ENCODE data around the gene HEYL. TPM values are rescaled to one million over a fixed set of nuclear protein-coding genes. Genes with fewer than 3 reads are reported as not detected.

HEYL gene
- polyA plus RNA-seq, 1 of the 3 experiments (the other 2 are of a cell fraction), result not detected

DNA sequence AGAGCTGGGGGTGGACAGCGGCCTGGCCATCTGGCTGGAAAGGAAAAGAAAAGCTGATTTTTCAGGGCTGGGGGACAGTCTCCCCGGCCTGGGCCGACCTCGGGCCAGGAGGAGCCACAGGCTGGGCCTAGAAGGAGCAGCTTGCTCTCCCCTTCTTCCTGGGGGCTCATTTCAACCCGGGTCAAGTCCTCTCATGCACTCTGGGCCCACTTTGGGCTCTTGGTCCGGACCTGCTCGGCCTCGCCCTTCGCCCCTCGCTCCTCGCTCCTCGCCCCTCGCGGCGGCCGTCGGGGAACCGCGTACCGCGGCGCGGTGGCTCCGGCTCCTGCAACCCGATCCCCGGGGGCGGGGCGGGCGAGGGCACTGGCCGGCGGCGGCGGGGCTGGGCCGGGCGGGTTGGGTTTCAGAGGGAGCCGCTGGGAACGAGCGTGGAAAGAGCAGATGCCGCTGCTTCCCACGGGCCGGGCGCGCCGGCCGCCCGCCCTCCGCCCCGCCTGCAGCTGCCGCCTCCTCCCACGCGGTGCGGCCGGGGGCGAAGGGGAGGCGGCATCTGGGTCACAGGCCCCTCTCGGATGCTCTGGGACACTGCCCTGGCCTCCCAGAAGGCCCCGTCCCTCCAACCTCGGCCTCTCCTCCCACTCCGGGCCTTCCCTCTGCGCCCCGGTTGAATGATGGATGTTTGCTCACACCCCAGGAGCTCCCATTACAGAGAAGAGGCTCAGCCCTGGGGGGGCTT, 6.6 kb downstream of the HEYL start:
- WGBS (ENCODE audit: low lambda C conversion rate), result 64% methylated on average over 6 of the region's 61 CpGs
- Histone ChIP-seq H3K27me3 (ENCODE audit: insufficient read depth) (no peaks in the 10 kb centered on the region; the same call in 1 of the 2 replicates), H3K27ac (ENCODE audit: low read depth in 2 of 2, low read length in 1 of 2) (peak overlapping the region in 1 of 2 experiments; percentile 55; a peak in 2 of 4 replicates), H3K4me2 (no peak overlapping the region), H3K9me3 (no peaks in the 10 kb centered on the region), H2AFZ (ENCODE audit: low read depth) (no peak overlapping the region), H3K79me2 (ENCODE audit: insufficient read depth) (no peaks in the 10 kb centered on the region), H3K9ac (no peak overlapping the region), H3K9me2 (no peaks in the 10 kb centered on the region), H3K36me3 (replicated peaks in 1 of 2; ENCODE audit: control insufficient read depth in 1 of 2, insufficient read depth in 2 of 2, low read length in 1 of 2) (no peaks in the 10 kb centered on the region), H3K4me3 (ENCODE audit: low read depth in 2 of 2, low read length in 1 of 2) (no peak overlapping the region), H3F3A (replicated peaks; ENCODE audit: insufficient read depth) (no peaks in the 10 kb centered on the region), H3K4me1 (ENCODE audit: control insufficient read depth in 1 of 2, insufficient read depth in 2 of 2, low read depth in 1 of 2, low read length in 1 of 2) (peaks cover 0 to 24% of the 10 kb centered on the region in 2 experiments; a peak in 2 of 4 replicates), H4K20me1 (ENCODE audit: insufficient read depth) (no peaks in the 10 kb centered on the region)
- ChIA-PET POLR2A (interaction anchor here (1.3 kb wide), 1 partner anchor 23 kb away, joined by 4 read pairs; no protein-coding TSS in a partner anchor), CTCF (interaction anchor here (0.7 to 3.4 kb wide), 7 partner anchors 10 to 26 kb away, joined by 3 to 17 read pairs (median 4); no protein-coding TSS in a partner anchor)
- TF ChIP-seq SIN3A (IDR thresholded peaks at IDR 0.05; ENCODE audit: borderline replicate concordance, low read depth, low read length) (no peak), MXI1 (IDR thresholded peaks at IDR 0.05; ENCODE audit: low read depth, low read length) (no peak), CHD2 (IDR thresholded peaks at IDR 0.05; ENCODE audit: low read length, partially characterized antibody) (no peak), RXRA (IDR thresholded peaks at IDR 0.05; ENCODE audit: borderline replicate concordance, low read depth) (no peak), EP300 (IDR thresholded peaks at IDR 0.05; ENCODE audit: borderline replicate concordance in 1 of 2, low read depth in 1 of 2, low read length in 1 of 2) (no peak), RFX5 (IDR thresholded peaks at IDR 0.05; ENCODE audit: low read length) (no peak), RCOR1 (IDR thresholded peaks at IDR 0.05; ENCODE audit: low read length) (no peak), YY1 (IDR thresholded peaks at IDR 0.05; ENCODE audit: low read depth) (no peak), TAF1 (IDR thresholded peaks at IDR 0.05; ENCODE audit: borderline replicate concordance, low read depth, low read length) (no peak), MEF2A (IDR thresholded peaks at IDR 0.05; ENCODE audit: borderline replicate concordance, low read depth) (no peak)
- TF ChIP-seq, protein P1, sequence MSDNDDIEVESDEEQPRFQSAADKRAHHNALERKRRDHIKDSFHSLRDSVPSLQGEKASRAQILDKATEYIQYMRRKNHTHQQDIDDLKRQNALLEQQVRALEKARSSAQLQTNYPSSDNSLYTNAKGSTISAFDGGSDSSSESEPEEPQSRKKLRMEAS (IDR thresholded peaks at IDR 0.05; ENCODE audit: low read depth), result no peak
- TF ChIP-seq, protein P2, sequence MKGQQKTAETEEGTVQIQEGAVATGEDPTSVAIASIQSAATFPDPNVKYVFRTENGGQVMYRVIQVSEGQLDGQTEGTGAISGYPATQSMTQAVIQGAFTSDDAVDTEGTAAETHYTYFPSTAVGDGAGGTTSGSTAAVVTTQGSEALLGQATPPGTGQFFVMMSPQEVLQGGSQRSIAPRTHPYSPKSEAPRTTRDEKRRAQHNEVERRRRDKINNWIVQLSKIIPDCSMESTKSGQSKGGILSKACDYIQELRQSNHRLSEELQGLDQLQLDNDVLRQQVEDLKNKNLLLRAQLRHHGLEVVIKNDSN (IDR thresholded peaks at IDR 0.05; ENCODE audit: borderline replicate concordance, low read depth), result no peak
- TF ChIP-seq, protein P3, sequence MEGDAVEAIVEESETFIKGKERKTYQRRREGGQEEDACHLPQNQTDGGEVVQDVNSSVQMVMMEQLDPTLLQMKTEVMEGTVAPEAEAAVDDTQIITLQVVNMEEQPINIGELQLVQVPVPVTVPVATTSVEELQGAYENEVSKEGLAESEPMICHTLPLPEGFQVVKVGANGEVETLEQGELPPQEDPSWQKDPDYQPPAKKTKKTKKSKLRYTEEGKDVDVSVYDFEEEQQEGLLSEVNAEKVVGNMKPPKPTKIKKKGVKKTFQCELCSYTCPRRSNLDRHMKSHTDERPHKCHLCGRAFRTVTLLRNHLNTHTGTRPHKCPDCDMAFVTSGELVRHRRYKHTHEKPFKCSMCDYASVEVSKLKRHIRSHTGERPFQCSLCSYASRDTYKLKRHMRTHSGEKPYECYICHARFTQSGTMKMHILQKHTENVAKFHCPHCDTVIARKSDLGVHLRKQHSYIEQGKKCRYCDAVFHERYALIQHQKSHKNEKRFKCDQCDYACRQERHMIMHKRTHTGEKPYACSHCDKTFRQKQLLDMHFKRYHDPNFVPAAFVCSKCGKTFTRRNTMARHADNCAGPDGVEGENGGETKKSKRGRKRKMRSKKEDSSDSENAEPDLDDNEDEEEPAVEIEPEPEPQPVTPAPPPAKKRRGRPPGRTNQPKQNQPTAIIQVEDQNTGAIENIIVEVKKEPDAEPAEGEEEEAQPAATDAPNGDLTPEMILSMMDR (IDR thresholded peaks at IDR 0.05), result no peak
- TF ChIP-seq, protein P4, sequence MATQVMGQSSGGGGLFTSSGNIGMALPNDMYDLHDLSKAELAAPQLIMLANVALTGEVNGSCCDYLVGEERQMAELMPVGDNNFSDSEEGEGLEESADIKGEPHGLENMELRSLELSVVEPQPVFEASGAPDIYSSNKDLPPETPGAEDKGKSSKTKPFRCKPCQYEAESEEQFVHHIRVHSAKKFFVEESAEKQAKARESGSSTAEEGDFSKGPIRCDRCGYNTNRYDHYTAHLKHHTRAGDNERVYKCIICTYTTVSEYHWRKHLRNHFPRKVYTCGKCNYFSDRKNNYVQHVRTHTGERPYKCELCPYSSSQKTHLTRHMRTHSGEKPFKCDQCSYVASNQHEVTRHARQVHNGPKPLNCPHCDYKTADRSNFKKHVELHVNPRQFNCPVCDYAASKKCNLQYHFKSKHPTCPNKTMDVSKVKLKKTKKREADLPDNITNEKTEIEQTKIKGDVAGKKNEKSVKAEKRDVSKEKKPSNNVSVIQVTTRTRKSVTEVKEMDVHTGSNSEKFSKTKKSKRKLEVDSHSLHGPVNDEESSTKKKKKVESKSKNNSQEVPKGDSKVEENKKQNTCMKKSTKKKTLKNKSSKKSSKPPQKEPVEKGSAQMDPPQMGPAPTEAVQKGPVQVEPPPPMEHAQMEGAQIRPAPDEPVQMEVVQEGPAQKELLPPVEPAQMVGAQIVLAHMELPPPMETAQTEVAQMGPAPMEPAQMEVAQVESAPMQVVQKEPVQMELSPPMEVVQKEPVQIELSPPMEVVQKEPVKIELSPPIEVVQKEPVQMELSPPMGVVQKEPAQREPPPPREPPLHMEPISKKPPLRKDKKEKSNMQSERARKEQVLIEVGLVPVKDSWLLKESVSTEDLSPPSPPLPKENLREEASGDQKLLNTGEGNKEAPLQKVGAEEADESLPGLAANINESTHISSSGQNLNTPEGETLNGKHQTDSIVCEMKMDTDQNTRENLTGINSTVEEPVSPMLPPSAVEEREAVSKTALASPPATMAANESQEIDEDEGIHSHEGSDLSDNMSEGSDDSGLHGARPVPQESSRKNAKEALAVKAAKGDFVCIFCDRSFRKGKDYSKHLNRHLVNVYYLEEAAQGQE (IDR thresholded peaks at IDR 0.05; ENCODE audit: low read depth, low read length), result no peak
- DNase-seq, result no peak

Measured in SK-N-SH (cell line).